Measurements from ENCODE around the gene PCSK7.

The PCSK7 gene

GRCh38 chr11:117229931-117230285, 2.0 kb downstream of the PCSK7 start:
- TF ChIP-seq ZFX (IDR thresholded peaks at IDR 0.05) (no peak), CTCF (conservative IDR thresholded peaks at IDR 0.05) (no peak)
- H3K27ac ChIP-seq: no peak overlapping the region; the same call in 1 of the 2 replicates

- TF ChIP-seq ZFX (IDR thresholded peaks at IDR 0.05): no peak
- no peak for TF ChIP-seq CTCF (conservative IDR thresholded peaks at IDR 0.05)
- H3K27ac ChIP-seq: no peak overlapping the region; the same call in 1 of the 2 replicates
Observed at GRCh38 chr11:117229411-117229810, 2.5 kb downstream of the PCSK7 start.

GRCh38 chr11:117228091-117228490, 3.8 kb downstream of the PCSK7 start:
- no peak for TF ChIP-seq CTCF (conservative IDR thresholded peaks at IDR 0.05)
- TF ChIP-seq ZFX (IDR thresholded peaks at IDR 0.05): no peak
- H3K27ac ChIP-seq: no peak overlapping the region

- H3K27ac ChIP-seq: no peak overlapping the region
- TF ChIP-seq CTCF (conservative IDR thresholded peaks at IDR 0.05) (peak; percentile 86), ZFX (IDR thresholded peaks at IDR 0.05) (no peak)
Observed at GRCh38 chr11:117226388-117227385, 5.2 kb downstream of the PCSK7 start.

- no peak overlapping the region for H3K27ac ChIP-seq
- TF ChIP-seq CTCF (conservative IDR thresholded peaks at IDR 0.05): no peak
- no peak for TF ChIP-seq ZFX (IDR thresholded peaks at IDR 0.05)
Observed at GRCh38 chr11:117225553-117226170, 6.2 kb downstream of the PCSK7 start.

- TF ChIP-seq CTCF (conservative IDR thresholded peaks at IDR 0.05) (no peak), ZFX (IDR thresholded peaks at IDR 0.05) (no peak)
- peak overlapping the region; percentile 91 for H3K27ac ChIP-seq
Observed at GRCh38 chr11:117223741-117224689, 7.9 kb downstream of the PCSK7 start.
